AG10803 (cell line): Measurements from ENCODE around the gene DHPS.

Experiments used
- DNase-seq: peaks from one replicate; pipeline ENCODE4 v3.0.0; 2010; ENCODE audit warnings: low read depth
- H3K4me3 ChIP-seq: 2 replicates; pipeline ENCODE4 v1.5.1; 2011; ENCODE audit warnings: mild to moderate bottlenecking, low read length, control low read depth
- TF ChIP-seq, protein P1 (sequence below): conservative IDR thresholded peaks from 2 replicates; pipeline ENCODE4 v1.5.1; 2011; ENCODE audit warnings: mild to moderate bottlenecking, low read length, control low read depth, inconsistent platforms

Gene DHPS

DNA sequence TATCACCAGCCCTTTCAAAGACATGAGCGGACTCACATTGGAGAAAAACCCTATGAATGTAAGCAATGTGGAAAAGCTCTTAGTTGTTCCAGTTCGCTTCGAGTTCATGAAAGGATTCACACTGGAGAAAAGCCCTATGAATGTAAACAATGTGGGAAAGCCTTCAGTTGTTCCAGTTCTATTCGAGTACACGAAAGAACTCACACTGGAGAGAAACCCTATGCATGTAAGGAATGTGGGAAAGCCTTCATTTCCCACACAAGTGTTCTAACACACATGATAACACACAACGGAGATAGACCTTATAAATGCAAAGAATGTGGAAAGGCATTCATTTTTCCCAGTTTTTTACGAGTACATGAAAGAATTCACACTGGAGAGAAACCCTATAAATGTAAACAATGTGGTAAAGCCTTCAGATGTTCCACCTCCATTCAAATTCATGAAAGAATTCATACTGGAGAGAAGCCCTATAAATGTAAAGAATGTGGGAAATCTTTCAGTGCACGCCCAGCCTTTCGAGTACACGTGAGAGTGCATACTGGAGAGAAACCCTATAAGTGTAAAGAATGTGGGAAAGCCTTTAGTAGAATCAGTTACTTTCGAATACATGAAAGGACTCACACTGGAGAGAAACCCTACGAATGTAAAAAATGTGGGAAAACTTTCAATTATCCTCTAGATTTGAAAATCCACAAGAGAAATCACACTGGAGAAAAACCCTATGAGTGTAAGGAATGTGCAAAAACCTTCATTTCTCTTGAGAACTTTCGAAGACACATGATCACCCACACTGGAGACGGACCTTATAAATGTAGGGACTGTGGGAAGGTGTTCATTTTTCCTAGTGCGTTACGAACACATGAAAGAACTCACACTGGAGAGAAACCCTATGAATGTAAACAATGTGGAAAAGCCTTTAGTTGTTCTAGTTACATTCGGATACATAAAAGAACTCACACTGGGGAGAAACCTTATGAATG lies 53.3 kb downstream of the DHPS start:
- TF ChIP-seq, protein P1, sequence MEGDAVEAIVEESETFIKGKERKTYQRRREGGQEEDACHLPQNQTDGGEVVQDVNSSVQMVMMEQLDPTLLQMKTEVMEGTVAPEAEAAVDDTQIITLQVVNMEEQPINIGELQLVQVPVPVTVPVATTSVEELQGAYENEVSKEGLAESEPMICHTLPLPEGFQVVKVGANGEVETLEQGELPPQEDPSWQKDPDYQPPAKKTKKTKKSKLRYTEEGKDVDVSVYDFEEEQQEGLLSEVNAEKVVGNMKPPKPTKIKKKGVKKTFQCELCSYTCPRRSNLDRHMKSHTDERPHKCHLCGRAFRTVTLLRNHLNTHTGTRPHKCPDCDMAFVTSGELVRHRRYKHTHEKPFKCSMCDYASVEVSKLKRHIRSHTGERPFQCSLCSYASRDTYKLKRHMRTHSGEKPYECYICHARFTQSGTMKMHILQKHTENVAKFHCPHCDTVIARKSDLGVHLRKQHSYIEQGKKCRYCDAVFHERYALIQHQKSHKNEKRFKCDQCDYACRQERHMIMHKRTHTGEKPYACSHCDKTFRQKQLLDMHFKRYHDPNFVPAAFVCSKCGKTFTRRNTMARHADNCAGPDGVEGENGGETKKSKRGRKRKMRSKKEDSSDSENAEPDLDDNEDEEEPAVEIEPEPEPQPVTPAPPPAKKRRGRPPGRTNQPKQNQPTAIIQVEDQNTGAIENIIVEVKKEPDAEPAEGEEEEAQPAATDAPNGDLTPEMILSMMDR = no peak
- no peak overlapping the region for H3K4me3 ChIP-seq
- DNase-seq = no peak

DNA sequence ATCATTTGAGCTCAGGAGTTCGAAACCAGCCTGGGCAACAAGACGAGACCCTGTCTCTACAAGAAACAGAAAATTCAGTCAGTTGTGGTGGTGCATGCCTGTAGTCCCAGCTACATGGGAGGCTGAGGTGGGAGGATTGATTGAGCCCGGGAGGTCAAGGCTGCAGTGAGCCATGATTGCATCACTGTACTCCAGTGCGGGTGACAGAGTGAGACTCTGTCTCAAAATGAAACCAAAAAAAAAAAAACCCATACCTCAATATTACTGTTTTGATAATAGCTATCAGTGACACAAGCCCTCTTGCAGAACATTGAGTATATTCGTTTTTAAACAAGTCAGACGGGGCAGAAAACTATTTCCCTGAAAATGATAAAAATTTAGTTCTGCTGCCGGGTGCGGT lies 54.7 kb downstream of the DHPS start:
- no peak overlapping the region for H3K4me3 ChIP-seq
- TF ChIP-seq, protein P1 = no peak
- DNase-seq = no peak
